OCI-LY1 (cell line): ENCODE measurements around the gene CD164.

Source experiments
- H2AFZ ChIP-seq: fragments of 200-600 bp; sonication (generic), shearing (Covaris generic); 2 replicates; pipeline ENCODE4 v1.6.0; 2014; ENCODE audit warnings: antibody characterized with exemption, mild to moderate bottlenecking, low read length
- H3F3A ChIP-seq: fragments of 200-600 bp; sonication (generic), shearing (Covaris generic); 2 replicates; pipeline ENCODE4 v1.6.0; 2014; ENCODE audit warnings: mild to moderate bottlenecking, antibody characterized with exemption, low read length, moderate library complexity; ENCODE audit not compliant: insufficient read depth
- H3K27ac ChIP-seq: fragments of 200-600 bp; sonication (generic); 2 replicates; pipeline ENCODE4 v1.5.1; 2014; ENCODE audit warnings: low read length, mixed run types, mild to moderate bottlenecking, low read depth; ENCODE audit not compliant: poor library complexity, severe bottlenecking
- H3K27me3 ChIP-seq: fragments of 200-600 bp; sonication (generic); 2 replicates; pipeline ENCODE4 v1.6.0; 2014; ENCODE audit warnings: antibody characterized with exemption, mild to moderate bottlenecking, low read length, moderate library complexity; ENCODE audit not compliant: insufficient read depth
- H3K36me3 ChIP-seq: fragments of 200-600 bp; sonication (generic); 2 replicates; pipeline ENCODE4 v1.6.1; 2014; ENCODE audit warnings: mild to moderate bottlenecking, antibody characterized with exemption, low read length, moderate library complexity, mixed read lengths; ENCODE audit not compliant: insufficient read depth
- H3K4me1 ChIP-seq: fragments of 200-600 bp; sonication (generic); 2 replicates; pipeline ENCODE4 v1.5.1; 2014; ENCODE audit warnings: mild to moderate bottlenecking, low read length, moderate library complexity; ENCODE audit not compliant: insufficient read depth, severe bottlenecking
- H3K4me2 ChIP-seq: fragments of 200-600 bp; sonication (generic), shearing (Covaris generic); 2 replicates; pipeline ENCODE4 v1.6.1; 2014; ENCODE audit warnings: low read length
- H3K4me3 ChIP-seq: fragments of 200-600 bp; sonication (generic); 2 replicates; pipeline ENCODE4 v1.5.1; 2014; ENCODE audit warnings: low read length, low read depth, mild to moderate bottlenecking, mixed read lengths; ENCODE audit not compliant: poor library complexity, severe bottlenecking
- H3K79me2 ChIP-seq: fragments of 200-600 bp; shearing (Covaris generic); 2 replicates; pipeline ENCODE4 v1.6.1; 2016; ENCODE audit warnings: mixed run types, low read length, mixed read lengths; ENCODE audit not compliant: insufficient read depth
- H3K9ac ChIP-seq: fragments of 200-600 bp; sonication (generic), shearing (Covaris generic); 2 replicates; pipeline ENCODE4 v1.6.1; 2014; ENCODE audit warnings: mild to moderate bottlenecking, low read length, mixed read lengths
- H3K9me2 ChIP-seq: fragments of 200-600 bp; sonication (generic), shearing (Covaris generic); 2 replicates; pipeline ENCODE4 v1.6.1; 2014; ENCODE audit warnings: low read depth, mild to moderate bottlenecking, low read length, mixed read lengths
- H3K9me3 ChIP-seq: fragments of 200-600 bp; shearing (Covaris generic); 2 replicates; pipeline ENCODE4 v1.6.1; 2014; ENCODE audit warnings: low read length, mixed read lengths
- H4K20me1 ChIP-seq: fragments of 200-600 bp; sonication (generic), shearing (Covaris generic); 2 replicates; pipeline ENCODE4 v1.6.0; 2016; ENCODE audit warnings: mild to moderate bottlenecking, low read length; ENCODE audit not compliant: insufficient read depth
- CTCF ChIP-seq: fragments of 200-600 bp; sonication (generic), shearing (Covaris generic); IDR thresholded peaks from 2 replicates; pipeline ENCODE4 v1.5.1; 2017; ENCODE audit warnings: mild to moderate bottlenecking, antibody characterized with exemption, low read length, moderate library complexity, mixed read lengths
- EZH2 ChIP-seq: fragments of 200-600 bp; sonication (generic), shearing (Covaris generic); IDR thresholded peaks from 2 replicates; pipeline ENCODE4 v1.8.0; 2017; ENCODE audit warnings: borderline replicate concordance, mixed run types, mild to moderate bottlenecking, antibody characterized with exemption, low read length, moderate library complexity, mixed read lengths

The CD164 gene

GRCh38 chr6:109417646-109418045 lies 35.4 kb upstream of the CD164 start:
- no peaks in the 10 kb centered on the region for H3F3A ChIP-seq
- no peaks in the 10 kb centered on the region for H4K20me1 ChIP-seq
- H3K4me2 ChIP-seq: no peak overlapping the region
- H3K36me3 ChIP-seq: no peaks in the 10 kb centered on the region
- H3K9me2 ChIP-seq: no peaks in the 10 kb centered on the region
- TF ChIP-seq CTCF (no peak), EZH2 (no peak)
- no peak overlapping the region for H3K9ac ChIP-seq
- no peak overlapping the region for H3K4me3 ChIP-seq
- H3K27me3 ChIP-seq: no peaks in the 10 kb centered on the region
- H2AFZ ChIP-seq: no peak overlapping the region
- no peaks in the 10 kb centered on the region for H3K4me1 ChIP-seq
- no peak overlapping the region for H3K27ac ChIP-seq
- H3K79me2 ChIP-seq: no peaks in the 10 kb centered on the region
- no peaks in the 10 kb centered on the region for H3K9me3 ChIP-seq

DNA sequence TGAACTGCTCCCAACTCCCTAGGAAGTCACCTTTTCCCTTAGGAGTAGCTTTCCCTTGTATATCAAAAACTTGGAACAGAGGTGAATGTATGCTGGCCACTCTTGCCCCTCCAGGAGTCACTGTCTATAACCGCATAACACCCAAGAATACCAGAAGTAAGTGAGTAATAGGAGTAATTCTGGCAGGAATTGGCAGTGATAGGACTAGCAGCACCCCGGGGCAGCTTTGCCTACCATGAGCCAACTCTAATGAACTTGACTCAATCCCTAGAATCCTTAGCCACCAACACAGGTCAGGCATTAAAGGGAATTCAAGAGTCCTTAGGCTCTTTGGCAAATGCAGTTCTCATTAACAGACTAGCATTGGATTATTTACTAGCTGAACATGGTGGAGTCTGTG lies 28.8 kb upstream of the CD164 start:
- H4K20me1 ChIP-seq: no peaks in the 10 kb centered on the region
- H3K9me3 ChIP-seq: no peaks in the 10 kb centered on the region
- no peaks in the 10 kb centered on the region for H3F3A ChIP-seq
- H3K79me2 ChIP-seq: no peaks in the 10 kb centered on the region
- no peak overlapping the region for H3K4me2 ChIP-seq
- H3K27me3 ChIP-seq: no peaks in the 10 kb centered on the region
- no peak overlapping the region for H3K4me3 ChIP-seq
- no peaks in the 10 kb centered on the region for H3K9me2 ChIP-seq
- H3K9ac ChIP-seq: no peak overlapping the region
- TF ChIP-seq EZH2: no peak
- no peak for TF ChIP-seq CTCF
- no peaks in the 10 kb centered on the region for H3K36me3 ChIP-seq
- H3K27ac ChIP-seq: no peak overlapping the region
- no peak overlapping the region for H2AFZ ChIP-seq
- H3K4me1 ChIP-seq: no peaks in the 10 kb centered on the region

- Histone ChIP-seq H3K9me3 (no peaks in the 10 kb centered on the region), H3K79me2 (no peaks in the 10 kb centered on the region), H2AFZ (no peak overlapping the region), H3K9ac (no peak overlapping the region), H3K4me3 (no peak overlapping the region), H3K27ac (no peak overlapping the region), H3K9me2 (no peaks in the 10 kb centered on the region), H3K27me3 (no peaks in the 10 kb centered on the region), H3K36me3 (no peaks in the 10 kb centered on the region), H4K20me1 (no peaks in the 10 kb centered on the region), H3F3A (no peaks in the 10 kb centered on the region), H3K4me2 (no peak overlapping the region), H3K4me1 (no peaks in the 10 kb centered on the region)
- no peak for TF ChIP-seq CTCF
- no peak for TF ChIP-seq EZH2
Observed at GRCh38 chr6:109406196-109406595, 23.9 kb upstream of the CD164 start.
